GM19438 (cell line): ENCODE measurements around the gene LYPD1.

Experiments
- ATAC-seq: cut with Tn5 transposase; IDR thresholded peaks from one replicate; pipeline ENCODE4 v1.9.1; 2021; ENCODE audit warnings: low read depth; ENCODE audit not compliant: unreplicated experiment

The LYPD1 gene

GRCh38 chr2:132638313-132639040 lies 31.5 kb downstream of the LYPD1 start:
- ATAC-seq = no peak

- ATAC-seq = no peak
Measured at GRCh38 chr2:132636346-132636745, 33.7 kb downstream of the LYPD1 start.

GRCh38 chr2:132633635-132634034 lies 36.4 kb downstream of the LYPD1 start:
- ATAC-seq = no peak

GRCh38 chr2:132632000-132632649 lies 37.9 kb downstream of the LYPD1 start:
- ATAC-seq = no peak

- no peak for ATAC-seq
Measured at GRCh38 chr2:132627536-132627935, 42.5 kb downstream of the LYPD1 start.

GRCh38 chr2:132623096-132623839 lies 46.7 kb downstream of the LYPD1 start:
- ATAC-seq = no peak

- no peak for ATAC-seq
Measured at GRCh38 chr2:132621131-132621875, 48.7 kb downstream of the LYPD1 start.

- no peak for ATAC-seq
Measured at GRCh38 chr2:132620115-132620514, 49.9 kb downstream of the LYPD1 start.

- ATAC-seq = no peak
Measured at GRCh38 chr2:132618734-132619133, 51.3 kb downstream of the LYPD1 start.

GRCh38 chr2:132617989-132618388 lies 52.0 kb downstream of the LYPD1 start:
- ATAC-seq = no peak

GRCh38 chr2:132615329-132616085 lies 54.5 kb downstream of the LYPD1 start:
- no peak for ATAC-seq

GRCh38 chr2:132611719-132612118 lies 58.3 kb downstream of the LYPD1 start:
- no peak for ATAC-seq

GRCh38 chr2:132609101-132609890 lies 60.7 kb downstream of the LYPD1 start:
- ATAC-seq = no peak

GRCh38 chr2:132608311-132608710 lies 61.7 kb downstream of the LYPD1 start:
- ATAC-seq = no peak

GRCh38 chr2:132607426-132608090 lies 62.4 kb downstream of the LYPD1 start:
- ATAC-seq = no peak

GRCh38 chr2:132606649-132607048 lies 63.4 kb downstream of the LYPD1 start:
- no peak for ATAC-seq

GRCh38 chr2:132605236-132606180 lies 64.5 kb downstream of the LYPD1 start:
- ATAC-seq = no peak

GRCh38 chr2:132604561-132604960 lies 65.4 kb downstream of the LYPD1 start:
- ATAC-seq = no peak
